GM19025 (cell line): Measurements from ENCODE around the gene ZNF136.

Experiments
- ATAC-seq: cut with Tn5 transposase; IDR thresholded peaks from one replicate; pipeline ENCODE4 v1.9.1; 2021; ENCODE audit warnings: mild to moderate bottlenecking, low read depth, moderate library complexity; ENCODE audit not compliant: unreplicated experiment

Gene ZNF136

DNA sequence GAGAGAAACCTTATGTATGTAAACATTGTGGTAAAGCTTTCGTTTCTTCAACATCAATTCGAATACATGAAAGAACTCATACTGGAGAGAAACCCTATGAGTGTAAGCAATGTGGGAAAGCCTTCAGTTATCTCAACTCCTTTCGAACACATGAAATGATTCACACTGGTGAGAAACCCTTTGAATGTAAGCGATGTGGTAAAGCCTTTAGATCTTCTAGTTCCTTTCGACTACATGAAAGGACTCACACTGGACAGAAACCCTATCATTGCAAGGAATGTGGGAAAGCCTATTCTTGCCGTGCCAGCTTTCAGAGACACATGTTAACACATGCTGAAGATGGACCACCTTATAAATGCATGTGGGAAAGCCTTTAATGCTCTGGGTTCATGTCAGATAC, 24.7 kb downstream of the ZNF136 start:
- no peak for ATAC-seq

DNA sequence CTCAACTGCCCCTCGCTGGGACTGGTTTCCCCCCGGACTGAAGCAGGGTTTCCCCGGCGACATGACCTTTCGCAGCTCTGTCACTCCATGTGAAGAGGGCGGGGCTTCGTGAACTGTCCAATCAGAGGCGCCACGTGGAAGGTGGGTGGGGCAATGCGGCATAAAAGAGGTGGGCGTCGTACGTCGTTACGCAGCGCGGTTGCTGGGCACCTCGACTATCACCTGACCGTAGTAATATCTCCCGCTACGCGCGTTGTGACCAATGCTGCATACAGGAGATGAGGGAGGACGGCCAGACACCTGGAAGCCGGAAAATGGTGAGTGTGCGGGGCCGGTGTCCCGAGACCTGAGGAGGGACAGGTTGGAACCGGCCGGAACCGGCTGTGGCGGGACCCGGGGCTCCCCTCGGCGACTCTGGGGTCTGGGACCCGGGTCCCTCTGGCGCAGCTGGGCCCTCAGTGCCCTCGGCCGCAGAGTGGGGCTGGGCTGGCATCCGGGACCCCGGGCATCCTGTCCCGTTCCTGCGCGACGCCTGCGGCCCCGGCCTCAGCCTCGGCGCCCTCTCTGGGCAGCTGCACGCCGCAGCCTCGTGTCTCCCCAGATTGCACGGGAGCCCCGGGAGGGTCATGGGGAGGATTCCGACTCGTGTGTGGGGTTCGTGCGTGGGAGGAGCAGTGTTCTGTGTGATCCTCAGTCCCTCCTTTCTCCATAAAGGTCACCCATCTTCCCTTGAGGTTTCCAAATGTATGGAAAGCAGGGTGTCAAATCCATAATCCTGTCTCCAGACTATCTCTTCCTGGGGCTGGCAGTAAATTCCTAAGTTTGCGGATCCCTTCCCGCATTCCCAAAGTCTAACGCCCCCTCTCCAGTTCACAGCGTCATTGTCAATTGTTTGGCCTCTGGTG, 32.2 kb downstream of the ZNF136 start:
- ATAC-seq = no peak

DNA sequence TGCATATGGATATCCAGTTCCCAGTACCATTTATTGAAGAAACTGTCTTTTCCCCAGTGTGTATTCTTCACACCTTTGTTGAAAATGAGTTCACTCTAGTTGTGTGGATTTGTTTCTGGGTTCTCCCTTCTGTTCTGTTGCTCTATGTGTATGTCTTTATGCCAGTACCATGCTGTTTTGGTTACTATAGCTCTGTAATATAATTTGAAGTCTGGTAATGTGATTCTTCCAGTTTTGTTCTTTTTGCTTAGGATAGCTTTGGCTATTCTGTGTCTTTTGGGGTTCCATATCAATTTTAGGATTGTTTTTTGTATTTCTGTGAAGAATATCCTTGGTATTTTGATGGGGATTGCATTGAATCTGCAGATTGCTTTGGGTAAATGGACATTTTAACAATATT, 35.2 kb downstream of the ZNF136 start:
- no peak for ATAC-seq

DNA sequence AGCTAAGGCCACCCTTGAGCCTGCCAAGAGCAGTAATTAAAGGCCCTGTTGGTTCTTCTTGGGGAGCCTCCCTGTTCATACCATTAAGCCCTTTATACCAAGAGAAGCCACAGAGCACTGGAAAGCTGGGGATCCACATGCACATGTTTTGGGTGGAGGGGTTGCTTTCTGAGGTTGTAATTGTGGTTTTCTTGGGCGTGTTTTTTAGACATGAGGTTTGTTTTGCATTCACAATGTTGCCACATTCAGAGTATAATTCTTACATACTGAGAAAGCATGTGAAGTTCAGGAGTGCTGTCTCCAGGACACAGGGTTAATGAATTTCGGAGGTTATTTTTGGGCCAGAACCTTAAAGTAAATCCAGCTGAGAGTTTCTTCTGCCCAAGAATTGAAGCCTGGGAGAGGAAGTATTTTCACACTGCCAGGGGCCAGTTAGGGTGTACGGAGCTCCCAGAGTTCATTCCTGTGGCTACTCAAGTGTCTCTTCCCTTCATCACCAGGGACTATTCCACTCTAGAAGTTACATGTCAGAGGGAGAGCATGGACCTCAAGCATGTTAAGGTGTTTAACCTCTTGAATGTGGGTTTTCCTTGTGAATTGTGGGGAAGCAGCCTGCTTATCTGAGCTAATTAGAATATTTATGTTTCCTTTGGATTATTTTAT, 37.0 kb downstream of the ZNF136 start:
- no peak for ATAC-seq

DNA sequence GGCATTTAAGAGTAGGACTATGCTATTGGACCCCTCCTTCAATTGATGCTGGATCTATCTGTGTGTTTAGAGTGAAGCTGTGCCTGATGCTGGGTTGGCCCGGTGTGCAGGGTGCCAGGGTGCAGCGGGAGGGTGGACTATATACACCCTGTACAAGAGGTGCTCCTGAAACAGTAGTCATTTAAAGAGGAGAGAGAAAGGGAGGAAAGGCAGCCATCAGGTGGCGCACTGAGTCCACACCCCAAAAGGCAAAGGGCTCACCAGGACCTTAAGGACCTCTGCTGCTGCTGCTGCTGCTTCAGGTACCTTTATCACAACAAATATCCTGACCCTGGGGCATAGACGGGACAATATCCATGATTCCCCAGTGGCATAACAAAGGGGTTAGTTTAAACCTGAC, 39.4 kb downstream of the ZNF136 start:
- ATAC-seq = no peak

DNA sequence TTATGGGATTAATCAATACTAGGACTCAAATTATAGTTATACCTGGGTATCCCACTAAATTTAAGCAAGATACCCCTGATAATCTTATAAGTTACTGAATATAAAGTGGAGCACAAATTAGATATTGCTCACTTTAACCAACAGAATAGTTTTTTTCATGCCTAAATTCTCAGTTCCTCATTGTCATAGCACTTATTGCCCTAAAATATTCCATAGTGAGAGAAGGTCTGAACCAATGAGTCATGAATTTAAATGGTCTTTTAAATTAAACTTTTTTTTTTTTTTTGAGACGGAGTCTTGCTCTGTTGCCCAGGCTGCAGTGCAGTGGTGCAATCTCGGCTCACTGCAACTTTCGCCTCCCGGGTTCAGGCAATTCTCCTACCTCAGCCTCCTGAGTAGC, 42.4 kb downstream of the ZNF136 start:
- no peak for ATAC-seq

DNA sequence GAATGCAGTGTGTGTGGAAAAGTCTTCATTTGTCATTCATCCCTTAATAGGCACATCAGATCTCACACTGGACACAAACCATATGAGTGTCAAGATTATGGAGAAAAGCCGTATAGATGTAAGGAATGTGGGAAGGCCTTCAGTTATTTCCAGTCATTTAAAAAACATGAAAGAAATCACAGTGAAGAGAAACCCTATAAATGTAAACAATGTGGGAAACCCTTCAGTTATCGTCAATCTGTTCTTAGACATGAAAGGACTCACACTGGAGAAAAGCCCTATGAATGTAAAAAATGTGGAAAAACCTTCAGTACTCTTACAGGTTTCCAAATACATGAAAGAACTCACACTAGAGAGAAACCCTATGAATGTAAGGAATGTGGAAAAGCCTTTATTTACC, 45.3 kb downstream of the ZNF136 start:
- no peak for ATAC-seq

DNA sequence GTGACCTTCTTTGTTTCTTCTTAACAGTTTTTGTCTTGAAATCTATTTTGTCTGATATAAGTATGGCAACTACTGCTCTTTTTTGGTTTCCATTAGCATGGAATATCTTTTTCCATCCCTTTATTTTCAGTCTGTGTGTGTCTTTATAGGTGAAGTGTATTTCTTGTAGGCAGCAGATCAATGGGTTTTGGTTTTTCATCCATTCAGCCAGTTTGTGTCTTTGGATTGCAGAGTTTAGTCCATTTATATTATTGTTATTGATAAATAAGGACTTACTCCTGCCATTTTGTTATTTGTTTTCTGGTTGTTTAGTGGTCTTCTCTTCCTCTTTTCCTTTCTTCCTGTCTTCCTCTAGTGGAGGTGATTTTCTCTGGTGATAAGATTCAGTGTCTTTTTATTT, 54.4 kb downstream of the ZNF136 start:
- no peak for ATAC-seq

DNA sequence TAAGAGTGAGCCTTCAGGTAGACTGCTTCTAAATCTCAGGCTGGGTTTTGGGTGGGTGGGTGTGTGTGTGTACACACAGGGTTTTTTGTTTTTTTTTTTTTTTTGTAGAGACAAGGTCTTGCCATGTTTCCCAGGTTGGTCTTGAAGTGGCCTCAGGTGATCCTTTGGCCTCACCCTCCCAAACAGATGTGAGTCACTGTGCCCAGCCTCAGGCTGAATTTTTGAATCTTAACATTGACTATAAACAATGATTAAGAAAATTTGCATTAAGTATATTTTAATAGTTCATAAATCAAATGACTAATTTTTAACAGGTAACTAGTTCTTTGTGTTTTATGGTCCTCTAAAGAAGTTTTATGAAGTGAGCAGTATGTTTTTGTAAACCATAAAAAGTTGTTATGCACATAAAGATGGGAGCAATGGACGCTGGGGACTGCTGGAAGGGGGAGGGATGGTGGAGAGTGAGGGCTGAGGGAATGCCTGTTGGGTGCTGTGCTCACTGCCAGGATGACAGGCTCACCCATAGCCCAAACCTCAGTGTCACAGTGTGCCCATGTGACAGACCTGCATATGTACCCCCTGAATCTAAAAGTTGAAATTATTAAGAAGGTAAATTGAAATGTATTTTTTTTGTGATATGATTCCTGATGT, 60.2 kb downstream of the ZNF136 start:
- ATAC-seq = no peak

DNA sequence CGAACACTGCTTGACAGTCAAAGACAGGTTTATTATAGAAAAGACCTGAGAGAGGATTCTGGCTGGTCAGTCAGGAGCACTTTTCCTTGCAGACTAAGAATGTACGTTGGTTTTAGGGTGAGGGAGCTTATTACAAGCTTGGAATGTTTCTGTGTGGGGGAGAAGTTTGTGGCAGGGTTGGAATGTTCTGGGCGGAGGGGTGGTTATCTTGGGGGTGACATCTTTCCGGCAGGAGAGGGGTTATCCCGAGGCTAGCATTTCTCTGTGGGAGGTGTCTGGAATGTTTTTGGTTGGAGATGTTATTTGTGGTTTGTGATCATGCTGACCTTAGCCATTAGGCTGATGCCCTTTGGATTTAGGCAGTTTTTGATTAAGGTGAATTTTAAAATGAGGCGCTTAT, 61.8 kb downstream of the ZNF136 start:
- no peak for ATAC-seq

DNA sequence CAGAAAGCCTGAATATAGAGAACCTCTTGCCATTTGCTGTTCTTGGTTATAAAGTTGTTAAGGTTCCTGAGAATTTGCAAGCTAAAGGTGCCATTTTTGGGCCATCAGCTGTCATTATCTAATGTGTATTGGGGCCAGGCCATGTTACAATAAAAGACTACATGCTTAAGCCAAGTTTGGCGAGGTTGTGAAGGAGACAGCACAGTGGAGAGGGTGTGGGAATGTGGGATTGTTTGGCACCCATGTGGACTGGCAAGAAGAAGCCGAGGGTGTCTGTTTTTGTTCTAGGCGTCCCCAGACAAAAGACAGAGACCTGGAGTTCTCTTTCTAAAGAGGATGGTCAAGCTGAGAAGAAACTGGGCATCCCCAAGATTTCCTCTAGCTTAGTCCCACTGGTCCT, 67.1 kb downstream of the ZNF136 start:
- no peak for ATAC-seq

DNA sequence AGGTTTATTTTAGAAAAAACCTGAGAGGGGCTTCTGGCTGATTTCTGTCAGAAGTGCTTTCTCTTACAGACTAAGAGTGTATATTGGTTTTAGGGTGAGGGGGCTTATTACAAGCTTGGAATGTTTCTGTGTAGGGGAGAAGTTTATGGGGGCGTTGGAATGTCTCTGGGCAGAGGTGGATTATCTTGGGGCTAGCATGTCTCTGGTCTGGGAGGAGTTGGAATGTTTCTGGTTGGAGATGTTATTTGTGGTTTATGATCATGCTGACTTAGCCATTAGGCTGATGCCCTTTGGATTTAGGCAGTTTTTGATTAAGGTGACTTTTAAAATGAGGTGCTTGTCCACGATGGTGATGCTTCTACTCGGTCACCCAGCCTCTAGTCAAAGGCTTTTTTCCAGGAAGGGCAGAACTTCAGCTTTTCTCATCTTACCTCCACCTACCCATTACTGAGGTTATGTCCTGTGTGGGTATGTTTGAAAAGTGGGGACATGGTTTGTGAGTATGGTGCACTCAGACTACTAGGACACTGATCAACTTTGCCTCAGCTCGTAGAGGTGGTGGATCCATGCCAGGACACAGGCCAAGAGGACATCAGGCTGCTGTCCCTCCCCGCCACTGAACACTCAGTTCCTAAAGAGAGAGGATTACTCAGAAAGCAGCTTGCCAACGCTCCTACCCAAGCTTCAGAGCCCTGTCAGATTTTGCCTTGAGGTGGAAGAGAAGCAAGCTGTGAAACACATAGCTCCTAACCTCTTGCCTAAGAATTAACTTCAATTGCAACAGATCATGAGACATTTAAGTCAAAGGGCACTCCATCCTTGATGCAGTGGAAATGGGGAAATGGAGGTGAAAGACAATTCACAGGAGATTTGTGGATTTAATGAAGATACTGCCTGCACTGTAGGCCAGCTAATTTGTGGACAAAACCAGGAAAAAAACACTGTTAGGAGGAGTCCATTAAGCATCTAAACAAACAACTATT, 68.1 kb downstream of the ZNF136 start:
- no peak for ATAC-seq

DNA sequence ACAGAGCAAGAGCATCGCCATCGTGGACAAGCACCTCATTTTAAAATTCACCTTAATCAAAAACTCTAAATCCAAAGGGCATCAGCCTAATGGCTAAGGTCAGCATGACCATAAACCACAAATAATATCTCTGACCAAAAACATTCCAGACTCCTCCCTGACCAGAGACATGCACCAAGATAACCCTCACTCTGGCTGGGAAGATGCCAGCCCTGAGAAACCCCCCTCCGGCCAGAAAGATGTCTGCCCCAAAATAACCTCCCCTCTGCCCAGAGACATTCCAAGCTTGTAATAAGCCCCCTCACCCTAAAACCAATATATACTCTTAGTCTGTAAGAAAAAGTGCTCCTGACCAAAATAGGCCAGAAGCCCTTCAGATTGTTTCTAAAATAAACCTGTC, 70.1 kb downstream of the ZNF136 start:
- ATAC-seq = no peak

DNA sequence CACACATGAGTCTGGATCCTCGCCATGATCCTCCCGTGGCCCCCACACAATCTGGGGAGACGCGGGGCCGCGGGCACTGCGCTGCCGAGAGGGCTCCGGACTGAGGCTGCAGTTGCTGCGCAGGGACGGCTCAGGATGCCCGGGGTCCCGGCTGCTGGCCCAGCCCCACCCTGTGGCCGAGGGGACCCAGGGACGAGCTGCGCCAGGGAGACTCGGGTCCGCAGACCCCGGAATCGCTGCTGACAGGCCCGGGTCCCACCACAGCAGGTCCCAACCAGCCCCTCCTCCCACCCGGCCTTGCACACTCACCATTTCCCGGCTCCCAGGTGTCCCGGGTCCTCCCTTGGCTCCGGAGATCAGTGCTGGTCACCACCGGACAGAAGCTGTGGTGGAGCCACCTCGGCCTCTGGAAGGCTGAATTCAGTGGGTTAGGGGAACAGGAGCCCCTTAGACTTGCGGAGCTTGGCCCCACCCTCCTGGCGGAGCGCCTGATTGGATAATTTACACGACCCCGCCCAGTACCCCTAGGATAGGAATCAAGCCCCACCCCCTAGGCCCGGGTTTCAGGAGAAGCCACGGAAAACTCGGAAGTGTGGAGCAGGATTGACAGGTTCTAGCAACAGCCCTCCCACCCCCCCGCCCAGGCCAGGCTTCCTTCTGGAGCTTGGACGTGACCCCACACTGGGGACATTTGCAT, 74.4 kb downstream of the ZNF136 start:
- ATAC-seq = no peak
